Transverse colon (tissue), 4 donors: ENCODE measurements around the gene MCM3. TPM values are rescaled to one million over a fixed set of nuclear protein-coding genes. Genes with fewer than 3 reads are reported as not detected.

Experiments
- DNase-seq: peaks from one replicate; pipeline ENCODE4 v3.0.0-alpha.2; 2019
- H3K27ac ChIP-seq, 4 donors: fragments of 200-600 bp; sonication (generic); 2 replicates each; pipeline ENCODE4 v1.5.1; 2016 to 2018; ENCODE audit warnings: inconsistent platforms in 4 of 4
- H3K27me3 ChIP-seq: fragments of 200-600 bp; sonication (generic); 2 replicates; pipeline ENCODE4 v1.5.1; 2017; ENCODE audit warnings: inconsistent platforms
- H3K36me3 ChIP-seq, 4 donors: fragments of 200-600 bp; sonication (generic); 2 replicates each; pipeline ENCODE4 v1.5.1; 2017 to 2019; ENCODE audit warnings: inconsistent platforms in 4 of 4
- H3K4me1 ChIP-seq, 4 donors: fragments of 200-600 bp; sonication (generic); 2 replicates each; pipeline ENCODE4 v1.5.1; 2017 to 2020; ENCODE audit warnings: inconsistent platforms in 4 of 4
- H3K4me3 ChIP-seq, 4 donors: fragments of 200-600 bp; sonication (generic); 1 replicate in 1 of 4; 2 replicates in 3 of 4; pipeline versions ENCODE4 v1.5.1 to v1.6.1; 2017 to 2019; ENCODE audit warnings: inconsistent platforms in 4 of 4
- H3K9me3 ChIP-seq, 2 donors: fragments of 200-600 bp; sonication (generic); 2 replicates each; pipeline ENCODE4 v1.5.1; 2017 to 2019; ENCODE audit warnings: inconsistent platforms in 2 of 2
- CTCF ChIP-seq, 5 experiments: fragments of 200-600 bp in 3 of 5; fragments of 450-650 bp in 2 of 5; sonication (generic) in 3 of 5; IDR thresholded peaks; 1 replicate in 2 of 5; 2 replicates in 3 of 5; pipeline ENCODE4 v1.5.1; 2016 to 2017; ENCODE audit warnings: antibody characterized with exemption in 5 of 5, inconsistent platforms in 3 of 5, mild to moderate bottlenecking in 2 of 5, moderate library complexity in 1 of 5
- EP300 ChIP-seq: sonication (generic); formaldehyde crosslinking; IDR thresholded peaks from one replicate; pipeline ENCODE4 v1.6.1; 2017; ENCODE audit warnings: antibody characterized with exemption, low read depth
- POLR2A ChIP-seq: fragments of 450-650 bp; IDR thresholded peaks from one replicate; pipeline ENCODE4 v1.6.1; 2016; ENCODE audit warnings: antibody characterized with exemption, mild to moderate bottlenecking, moderate library complexity
- POLR2AphosphoS5 ChIP-seq, 3 donors: sonication (generic); formaldehyde crosslinking; IDR thresholded peaks; one replicate each; pipeline ENCODE4 v1.6.1; 2016; ENCODE audit warnings: antibody characterized with exemption in 3 of 3
- WGBS, 2 donors: methylation state at CpG; one replicate each; pipeline ENCODE4 v1.1.5; 2018; ENCODE audit warnings: low coverage in 1 of 2; 5-methylcytosine and 5-hydroxymethylcytosine counted together
- in situ Hi-C, 4 donors: fragments of 200-750 bp; cut with MboI; loops; one replicate each; pipeline versions ENCODE4 v1.15.0 to v1.15.1; 2017; ENCODE audit warnings: low sequenced_read_pairs in 3 of 4, low pct_ligation_motif_present in 1 of 4, low pct_unique_long_range_greater_than_20kb in 1 of 4
- intact Hi-C: fragments of 100-400 bp; cut with DNase I; formaldehyde crosslinking; loops from one replicate; pipeline ENCODE4 v1.15.1; 2023; ENCODE audit warnings: low total_unique reads
- total RNA-seq, 4 donors: library from RNA; depleted of rRNA; stranded (reverse); fragments of >200 nt; gene quantifications; one replicate each; pipeline ENCODE4 v1.1.0, GENCODE V29; 2016

The MCM3 gene
- total RNA-seq, 4 donors from 2014 or later: 13.5 to 27.3 (median 24.2) TPM

GRCh38 chr6:52305948-52306767, 21.6 kb upstream of the MCM3 start:
- DNase-seq: no peak
- Histone ChIP-seq H3K27me3 (no peaks in the 10 kb centered on the region), H3K4me3 (no peak overlapping the region), H3K4me1 (peaks cover 10 to 54% (median 26%) of the 10 kb centered on the region in 4 donors), H3K36me3 (no peaks in the 10 kb centered on the region), H3K27ac (peak overlapping the region; percentile 65 to 76 (median 72)), H3K9me3 (no peaks in the 10 kb centered on the region)
- intact Hi-C loops: no loop called here
- TF ChIP-seq EP300: no peak
- no peak for TF ChIP-seq POLR2AphosphoS5 (IDR thresholded peaks at IDR 0.05)
- no peak for TF ChIP-seq POLR2A
- no peak for TF ChIP-seq CTCF (IDR thresholded peaks at IDR 0.05)
- 80 to 89% methylated on average over 5 to 15 of the region's 15 CpGs for WGBS, 2 donors
- in situ Hi-C loops: no loop called here

DNA sequence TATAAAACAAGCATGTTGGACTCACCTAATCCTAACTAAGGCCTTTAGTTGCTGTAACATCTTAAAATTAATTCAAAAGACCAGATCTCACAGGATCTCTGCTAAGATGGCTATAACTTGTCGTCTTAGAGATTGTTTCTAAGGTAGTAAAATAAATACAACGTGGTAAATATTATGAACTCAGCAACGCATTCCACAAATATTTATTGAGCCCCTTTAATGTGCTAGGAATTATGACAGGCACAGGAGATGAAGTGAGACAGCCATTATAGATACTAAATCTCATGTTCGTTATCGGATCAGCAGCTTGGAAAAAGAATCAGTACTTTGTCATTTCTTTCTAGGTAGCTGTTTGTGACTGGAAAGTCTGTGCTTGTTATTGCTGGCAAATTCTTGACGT, 20.9 kb upstream of the MCM3 start:
- no peak for TF ChIP-seq POLR2A
- Histone ChIP-seq H3K27ac (peak overlapping the region; percentile 65 to 76 (median 72)), H3K27me3 (no peaks in the 10 kb centered on the region), H3K36me3 (no peaks in the 10 kb centered on the region), H3K9me3 (no peaks in the 10 kb centered on the region), H3K4me1 (peaks cover 10 to 54% (median 26%) of the 10 kb centered on the region in 4 donors), H3K4me3 (no peak overlapping the region)
- 39 to 40% methylated on average over 5 to 6 of the region's 6 CpGs for WGBS, 2 donors
- DNase-seq: no peak
- intact Hi-C loops: no loop called here
- in situ Hi-C loops: no loop called here

DNA sequence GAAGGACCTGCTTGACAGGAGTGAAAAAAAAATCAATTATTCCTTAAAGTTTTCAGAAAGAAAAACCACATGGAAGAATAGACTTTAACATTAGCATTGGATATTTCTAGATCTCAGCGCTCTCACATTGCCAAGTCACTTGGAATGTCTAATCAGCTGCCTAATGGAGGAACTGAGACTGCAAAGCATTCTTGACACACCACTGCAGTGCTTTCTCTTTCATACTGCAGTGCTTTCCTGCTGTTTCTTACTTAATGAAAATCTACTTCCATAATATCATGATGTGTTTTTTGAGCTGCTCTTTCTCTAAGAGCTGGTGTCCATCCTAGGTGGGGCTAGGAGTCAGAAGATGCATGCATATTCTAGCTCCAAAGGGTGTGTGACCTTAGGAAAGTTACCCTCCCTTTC, 20.4 kb upstream of the MCM3 start:
- H3K4me1 ChIP-seq: peaks cover 10 to 54% (median 26%) of the 10 kb centered on the region in 4 donors
- H3K27me3 ChIP-seq: no peaks in the 10 kb centered on the region
- 50 to 53% methylated on average over 1 of the region's 1 CpG for WGBS, 2 donors
- no peak for TF ChIP-seq POLR2AphosphoS5 (IDR thresholded peaks at IDR 0.05)
- TF ChIP-seq EP300: no peak
- TF ChIP-seq POLR2A: no peak
- TF ChIP-seq CTCF (IDR thresholded peaks at IDR 0.05): no peak
- DNase-seq: no peak
- H3K4me3 ChIP-seq: no peak overlapping the region
- peak overlapping the region; percentile 65 to 76 (median 72) for H3K27ac ChIP-seq
- intact Hi-C loops: no loop called here
- no peaks in the 10 kb centered on the region for H3K36me3 ChIP-seq
- no peaks in the 10 kb centered on the region for H3K9me3 ChIP-seq
- in situ Hi-C loops: no loop called here

DNA sequence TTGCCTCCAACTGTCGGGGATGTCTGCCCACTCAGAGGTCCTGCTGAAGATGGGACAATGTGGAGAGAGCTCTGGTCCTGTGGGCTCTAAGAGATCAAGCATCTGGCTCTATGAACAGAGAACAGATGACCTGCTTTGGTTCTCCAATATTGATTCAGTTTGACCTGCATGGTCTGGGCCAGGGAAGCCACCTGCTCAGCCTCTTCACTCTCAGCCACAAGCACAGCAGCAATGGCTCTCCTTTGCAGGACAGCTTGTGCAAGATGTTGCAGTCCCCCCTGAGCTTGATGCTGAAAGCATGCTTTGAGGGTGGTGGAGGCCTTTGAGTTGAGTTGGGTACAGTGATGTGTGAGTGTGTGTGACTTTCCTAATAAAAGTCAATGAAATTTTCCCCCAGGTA, 18.6 kb upstream of the MCM3 start:
- no peaks in the 10 kb centered on the region for H3K9me3 ChIP-seq
- intact Hi-C loops (no loop called here), in situ Hi-C loops (no loop called here)
- no peak overlapping the region for H3K4me3 ChIP-seq
- peak overlapping the region in 1 of 4 donors; percentile 76 for H3K27ac ChIP-seq
- peaks cover 10 to 51% (median 26%) of the 10 kb centered on the region in 4 donors for H3K4me1 ChIP-seq
- no peak for DNase-seq
- H3K36me3 ChIP-seq: no peaks in the 10 kb centered on the region
- no peak for TF ChIP-seq POLR2A
- TF ChIP-seq POLR2AphosphoS5 (IDR thresholded peaks at IDR 0.05): no peak
- no peak for TF ChIP-seq EP300
- no peak for TF ChIP-seq CTCF (IDR thresholded peaks at IDR 0.05)
- WGBS, 2 donors: 100% methylated on average over 1 of the region's 1 CpG; no CpG with 5 or more reads in 1 of the 2 donors
- no peaks in the 10 kb centered on the region for H3K27me3 ChIP-seq
